Smooth muscle cell (in vitro differentiated cells): ENCODE results near the gene PADI4. TPM values are rescaled to one million over a fixed set of nuclear protein-coding genes. Genes with fewer than 3 reads are reported as not detected.

Experiments
- DNase-seq: peaks from one replicate; lab custom pipeline; 2025; ENCODE audit not compliant: unreplicated experiment; lab: John Stamatoyannopoulos, UW
- H2AFZ ChIP-seq: fragments of 200-600 bp; sonication (generic); 2 replicates; pipeline ENCODE4 v1.6.0; 2016; ENCODE audit warnings: antibody characterized with exemption, low read depth, mild to moderate bottlenecking
- H3F3A ChIP-seq: fragments of 200-600 bp; sonication (generic); 2 replicates; pipeline ENCODE4 v1.6.0; 2017; ENCODE audit warnings: antibody characterized with exemption, low read depth
- H3K27ac ChIP-seq: fragments of 200-600 bp; sonication (generic); 2 replicates; pipeline ENCODE4 v1.5.1; 2016; ENCODE audit warnings: low read depth, mild to moderate bottlenecking
- H3K27me3 ChIP-seq: fragments of 200-600 bp; sonication (generic); 2 replicates; pipeline ENCODE4 v1.6.1; 2016; ENCODE audit warnings: low read depth, mild to moderate bottlenecking
- H3K36me3 ChIP-seq: fragments of 200-600 bp; sonication (generic); 2 replicates; pipeline ENCODE4 v1.5.1; 2016; ENCODE audit warnings: low read depth
- H3K4me1 ChIP-seq: fragments of 200-600 bp; sonication (generic); 2 replicates; pipeline ENCODE4 v1.5.1; 2016; ENCODE audit warnings: low read depth
- H3K4me2 ChIP-seq: fragments of 200-600 bp; sonication (generic); 2 replicates; pipeline ENCODE4 v1.6.0; 2016; ENCODE audit warnings: mild to moderate bottlenecking
- H3K4me3 ChIP-seq: fragments of 200-600 bp; sonication (generic); 2 replicates; pipeline ENCODE4 v1.5.1; 2016; ENCODE audit warnings: mild to moderate bottlenecking
- H3K79me2 ChIP-seq: fragments of 200-600 bp; sonication (generic); 2 replicates; pipeline ENCODE4 v1.6.0; 2016; ENCODE audit warnings: low read depth, mild to moderate bottlenecking
- H3K9ac ChIP-seq: fragments of 200-600 bp; sonication (generic); 2 replicates; pipeline ENCODE4 v1.6.0; 2016; ENCODE audit warnings: low read depth
- H3K9me3 ChIP-seq: fragments of 200-600 bp; sonication (generic); replicated peaks from 2 replicates; pipeline ENCODE4 v1.5.1; 2016; ENCODE audit warnings: low read depth
- H4K20me1 ChIP-seq: fragments of 200-600 bp; sonication (generic); 2 replicates; pipeline ENCODE4 v1.6.0; 2016; ENCODE audit warnings: low read depth
- WGBS: methylation state at CpG from one replicate; pipeline ENCODE4 v1.1.7; 2016; ENCODE audit warnings: low lambda C conversion rate; 5-methylcytosine and 5-hydroxymethylcytosine counted together
- polyA plus RNA-seq: library from polyadenylated mRNA; unstranded; fragments of >200 nt; fragmentation: Nextera tagmentation; extraction: Ambion mirVana; gene quantifications from 2 replicates; pipeline ENCODE4 v1.2.1, GENCODE V29; 2016
- total RNA-seq: library from RNA; depleted of rRNA; stranded (reverse); fragments of >200 nt; gene quantifications from 2 replicates; pipeline ENCODE4 v1.2.3, GENCODE V29; 2014
- TF ChIP-seq, protein P1 (sequence below): fragments of 200-600 bp; sonication (generic); IDR thresholded peaks from 2 replicates; pipeline ENCODE4 v1.5.1; 2017; ENCODE audit warnings: borderline replicate concordance, mild to moderate bottlenecking, antibody characterized with exemption; ENCODE audit not compliant: insufficient read depth, poor library complexity, severe bottlenecking

Gene PADI4
- total and polyA plus RNA-seq, 2 experiments from 2014 or later, result not detected

DNA sequence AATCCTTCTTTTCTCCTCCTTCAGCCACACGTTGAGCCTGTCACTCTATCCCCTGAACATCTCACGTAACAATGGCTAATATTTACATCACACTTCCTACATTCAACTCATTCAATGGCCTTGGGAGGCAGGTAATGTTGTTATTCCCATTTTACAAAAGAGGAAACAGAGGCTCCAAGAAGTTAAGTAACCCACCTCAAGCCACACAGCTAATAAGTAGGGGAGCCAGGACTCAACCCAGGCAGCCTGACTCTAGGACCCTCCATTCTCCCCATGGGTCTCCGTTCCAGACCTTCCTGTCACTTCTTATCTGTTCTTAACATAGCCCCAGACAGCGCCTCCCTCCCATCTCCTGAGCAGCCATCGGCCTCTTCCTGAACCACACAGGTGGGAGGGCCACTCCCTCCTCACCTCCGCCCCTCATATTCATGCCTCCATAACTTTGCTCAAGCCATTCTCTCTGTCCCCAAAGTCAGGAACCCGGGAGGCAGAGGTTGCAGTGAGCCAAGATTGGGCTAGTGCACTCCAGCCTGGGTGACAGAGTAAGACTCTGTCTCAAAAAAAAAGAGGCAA is 2.2 kb downstream of the PADI4 start:
- H3K4me1 ChIP-seq, result no peaks in the 10 kb centered on the region
- TF ChIP-seq, protein P1, sequence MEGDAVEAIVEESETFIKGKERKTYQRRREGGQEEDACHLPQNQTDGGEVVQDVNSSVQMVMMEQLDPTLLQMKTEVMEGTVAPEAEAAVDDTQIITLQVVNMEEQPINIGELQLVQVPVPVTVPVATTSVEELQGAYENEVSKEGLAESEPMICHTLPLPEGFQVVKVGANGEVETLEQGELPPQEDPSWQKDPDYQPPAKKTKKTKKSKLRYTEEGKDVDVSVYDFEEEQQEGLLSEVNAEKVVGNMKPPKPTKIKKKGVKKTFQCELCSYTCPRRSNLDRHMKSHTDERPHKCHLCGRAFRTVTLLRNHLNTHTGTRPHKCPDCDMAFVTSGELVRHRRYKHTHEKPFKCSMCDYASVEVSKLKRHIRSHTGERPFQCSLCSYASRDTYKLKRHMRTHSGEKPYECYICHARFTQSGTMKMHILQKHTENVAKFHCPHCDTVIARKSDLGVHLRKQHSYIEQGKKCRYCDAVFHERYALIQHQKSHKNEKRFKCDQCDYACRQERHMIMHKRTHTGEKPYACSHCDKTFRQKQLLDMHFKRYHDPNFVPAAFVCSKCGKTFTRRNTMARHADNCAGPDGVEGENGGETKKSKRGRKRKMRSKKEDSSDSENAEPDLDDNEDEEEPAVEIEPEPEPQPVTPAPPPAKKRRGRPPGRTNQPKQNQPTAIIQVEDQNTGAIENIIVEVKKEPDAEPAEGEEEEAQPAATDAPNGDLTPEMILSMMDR, result no peak
- H3K9me3 ChIP-seq, result no peaks in the 10 kb centered on the region
- no peak for DNase-seq
- no peaks in the 10 kb centered on the region for H3F3A ChIP-seq
- H3K4me3 ChIP-seq, result no peak overlapping the region
- no peaks in the 10 kb centered on the region for H4K20me1 ChIP-seq
- H3K79me2 ChIP-seq, result no peaks in the 10 kb centered on the region
- H2AFZ ChIP-seq, result no peak overlapping the region
- no peak overlapping the region for H3K9ac ChIP-seq
- no peaks in the 10 kb centered on the region for H3K27me3 ChIP-seq
- no peaks in the 10 kb centered on the region for H3K36me3 ChIP-seq
- 70% methylated on average over 7 of the region's 7 CpGs for WGBS
- no peak overlapping the region for H3K27ac ChIP-seq
- no peak overlapping the region for H3K4me2 ChIP-seq

- no peaks in the 10 kb centered on the region for H4K20me1 ChIP-seq
- H2AFZ ChIP-seq, result no peak overlapping the region
- H3K4me3 ChIP-seq, result no peak overlapping the region
- no peak for DNase-seq
- no peaks in the 10 kb centered on the region for H3K9me3 ChIP-seq
- no peaks in the 10 kb centered on the region for H3K79me2 ChIP-seq
- H3K36me3 ChIP-seq, result no peaks in the 10 kb centered on the region
- TF ChIP-seq, protein P1, result no peak
- H3K4me2 ChIP-seq, result no peak overlapping the region
- no peaks in the 10 kb centered on the region for H3K4me1 ChIP-seq
- no peak overlapping the region for H3K9ac ChIP-seq
- no peaks in the 10 kb centered on the region for H3F3A ChIP-seq
- no peak overlapping the region for H3K27ac ChIP-seq
- H3K27me3 ChIP-seq, result no peaks in the 10 kb centered on the region
- 89% methylated on average over 9 of the region's 9 CpGs for WGBS
Measured at GRCh38 chr1:17313530-17314309, 5.7 kb downstream of the PADI4 start.

DNA sequence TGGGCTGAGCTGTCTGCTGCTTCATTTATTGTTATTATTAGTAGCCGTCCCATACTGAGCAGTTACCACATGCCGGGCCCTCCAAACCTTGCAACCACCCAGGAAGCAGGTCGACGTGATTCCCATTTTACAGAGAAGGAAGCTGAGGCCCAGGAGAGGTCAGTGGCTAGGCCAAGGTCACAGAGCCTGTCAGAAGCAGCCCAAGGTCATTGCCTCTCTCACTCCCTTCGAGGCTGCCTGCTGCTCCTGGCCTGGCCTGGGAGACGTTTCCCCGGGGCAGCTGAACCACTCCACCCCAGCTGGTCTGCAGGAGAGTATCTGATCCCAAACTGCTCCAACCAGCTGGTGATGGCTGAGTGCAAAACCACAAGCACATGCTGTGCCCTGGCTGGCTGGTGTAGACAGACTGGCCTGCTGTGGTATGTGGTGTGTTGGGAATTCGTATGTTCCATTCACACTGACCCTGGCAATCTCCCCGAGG is 6.5 kb downstream of the PADI4 start:
- no peaks in the 10 kb centered on the region for H3K79me2 ChIP-seq
- WGBS, result 81% methylated on average over 8 of the region's 9 CpGs
- H3F3A ChIP-seq, result no peaks in the 10 kb centered on the region
- TF ChIP-seq, protein P1, result no peak
- H3K4me2 ChIP-seq, result no peak overlapping the region
- H2AFZ ChIP-seq, result no peak overlapping the region
- H3K4me3 ChIP-seq, result no peak overlapping the region
- H3K27ac ChIP-seq, result no peak overlapping the region
- no peaks in the 10 kb centered on the region for H3K27me3 ChIP-seq
- H3K9me3 ChIP-seq, result no peaks in the 10 kb centered on the region
- no peaks in the 10 kb centered on the region for H4K20me1 ChIP-seq
- no peak overlapping the region for H3K9ac ChIP-seq
- DNase-seq, result no peak
- no peaks in the 10 kb centered on the region for H3K4me1 ChIP-seq
- no peaks in the 10 kb centered on the region for H3K36me3 ChIP-seq
